GM19099 (cell line): ENCODE data around the gene INPP5A.

Experiments used
- POLR2A ChIP-seq: IDR thresholded peaks from 3 replicates; pipeline ENCODE4 v1.6.1; 2011; ENCODE audit warnings: low read depth; ENCODE audit not compliant: insufficient read length; ENCODE audit errors: extremely low read depth

The INPP5A gene

GRCh38 chr10:132555648-132556575 is 18.3 kb downstream of the INPP5A start:
- no peak for TF ChIP-seq POLR2A

- TF ChIP-seq POLR2A: no peak
These were observed 19.4 kb downstream of the INPP5A start for GRCh38 chr10:132556994-132557441.

- no peak for TF ChIP-seq POLR2A
These were observed 20.3 kb downstream of the INPP5A start for GRCh38 chr10:132557696-132558515.

GRCh38 chr10:132558516-132559413 is 21.2 kb downstream of the INPP5A start:
- no peak for TF ChIP-seq POLR2A

- TF ChIP-seq POLR2A: no peak
These were observed 22.0 kb downstream of the INPP5A start for GRCh38 chr10:132559538-132559937.

- TF ChIP-seq POLR2A: no peak
These were observed 22.7 kb downstream of the INPP5A start for GRCh38 chr10:132560241-132560731.

GRCh38 chr10:132562177-132562915 is 24.8 kb downstream of the INPP5A start:
- TF ChIP-seq POLR2A: no peak

GRCh38 chr10:132562916-132563456 is 25.4 kb downstream of the INPP5A start:
- no peak for TF ChIP-seq POLR2A

- TF ChIP-seq POLR2A: no peak
These were observed 26.1 kb downstream of the INPP5A start for GRCh38 chr10:132563485-132564248.

- TF ChIP-seq POLR2A: no peak
These were observed 26.6 kb downstream of the INPP5A start for GRCh38 chr10:132564249-132564605.

- no peak for TF ChIP-seq POLR2A
These were observed 27.1 kb downstream of the INPP5A start for GRCh38 chr10:132564690-132565089.

GRCh38 chr10:132565516-132566209 is 28.1 kb downstream of the INPP5A start:
- TF ChIP-seq POLR2A: no peak

GRCh38 chr10:132566892-132567291 is 29.3 kb downstream of the INPP5A start:
- no peak for TF ChIP-seq POLR2A

- TF ChIP-seq POLR2A: no peak
These were observed 32.7 kb downstream of the INPP5A start for GRCh38 chr10:132570265-132570664.
